PC-3 (cell line): ENCODE data around the gene TCHH. TPM values are rescaled to one million over a fixed set of nuclear protein-coding genes. Genes with fewer than 3 reads are reported as not detected.

Experiments used
- ATAC-seq: fragments of 200-7000 bp; cut with Tn5 transposase; 2 replicates; pipeline ENCODE4 v1.9.1; 2020; ENCODE audit warnings: mild to moderate bottlenecking, moderate library complexity
- BruUV-seq: library from RNA; stranded (reverse); fragments of 400-500 nt; replicated peaks from 2 replicates; lab custom pipeline; 2021; lab: Mats Ljungman, UMichigan
- CTCF ChIA-PET: fragments of 300-600 bp; sonication (Branson Sonifier 250); formaldehyde crosslinking; loops from one replicate; lab custom pipeline; 2022; ENCODE audit warnings: antibody characterized with exemption; lab: Charles Lee
- POLR2A ChIA-PET: fragments of 300-600 bp; sonication (Branson Sonifier 250); formaldehyde crosslinking; loops from one replicate; lab custom pipeline; 2022; ENCODE audit warnings: antibody characterized with exemption; ENCODE audit not compliant: unreplicated experiment; lab: Charles Lee
- DNase-seq: peaks from one replicate; pipeline ENCODE4 v3.0.0-alpha.2; 2015
- H2AFZ ChIP-seq: fragments of 300-600 bp; sonication (generic); 2 replicates; pipeline ENCODE4 v1.6.0; 2016; ENCODE audit warnings: antibody characterized with exemption, low read length
- H3F3A ChIP-seq: fragments of 300-600 bp; sonication (generic); one replicate; pipeline ENCODE4 v1.6.0; 2017; ENCODE audit warnings: antibody characterized with exemption, low read length, control low read depth, mild to moderate bottlenecking; ENCODE audit not compliant: unreplicated experiment
- H3K27ac ChIP-seq: fragments of 300-600 bp; sonication (generic); 2 replicates; pipeline ENCODE4 v1.5.1; 2016; ENCODE audit warnings: mild to moderate bottlenecking, low read length
- H3K27me3 ChIP-seq: fragments of 300-600 bp; sonication (generic); 2 replicates; pipeline ENCODE4 v1.6.1; 2016; ENCODE audit warnings: low read length, mixed read lengths
- H3K36me3 ChIP-seq: fragments of 300-600 bp; sonication (generic); 2 replicates; pipeline ENCODE4 v1.6.1; 2016; ENCODE audit warnings: low read depth, mixed run types, low read length, mixed read lengths
- H3K4me1 ChIP-seq: fragments of 300-600 bp; sonication (generic); 2 replicates; pipeline ENCODE4 v1.5.1; 2016; ENCODE audit warnings: low read length; ENCODE audit not compliant: insufficient read depth
- H3K4me2 ChIP-seq: fragments of 300-600 bp; sonication (generic); 2 replicates; pipeline ENCODE4 v1.6.0; 2016; ENCODE audit warnings: low read length
- H3K4me3 ChIP-seq: fragments of 300-600 bp; sonication (generic); 2 replicates; pipeline ENCODE4 v1.5.1; 2016; ENCODE audit warnings: mild to moderate bottlenecking, low read length, mixed read lengths
- H3K79me2 ChIP-seq: fragments of 300-600 bp; sonication (generic); 2 replicates; pipeline ENCODE4 v1.6.1; 2017; ENCODE audit warnings: low read length, mixed read lengths
- H3K9ac ChIP-seq: fragments of 300-600 bp; sonication (generic); 2 replicates; pipeline ENCODE4 v1.6.0; 2016; ENCODE audit warnings: mild to moderate bottlenecking, low read length
- H3K9me2 ChIP-seq: fragments of 300-600 bp; sonication (generic); replicated peaks from 2 replicates; pipeline ENCODE4 v1.6.1; 2016; ENCODE audit warnings: mixed run types, low read length, mixed read lengths
- H3K9me3 ChIP-seq: fragments of 300-600 bp; sonication (generic); 2 replicates; pipeline ENCODE4 v1.6.1; 2016; ENCODE audit warnings: low read length, mixed read lengths
- H4K20me1 ChIP-seq: fragments of 300-600 bp; sonication (generic); 2 replicates; pipeline ENCODE4 v1.6.1; 2016; ENCODE audit warnings: low read length, mixed read lengths
- EZH2 ChIP-seq: fragments of 300-600 bp; sonication (generic); IDR thresholded peaks from one replicate; pipeline ENCODE4 v1.6.1; 2017; ENCODE audit warnings: antibody characterized with exemption, mild to moderate bottlenecking, low read length; ENCODE audit not compliant: unreplicated experiment
- EZH2phosphoT487 ChIP-seq: fragments of 300-600 bp; sonication (generic); IDR thresholded peaks from 2 replicates; pipeline ENCODE4 v1.6.1; 2018; ENCODE audit warnings: mild to moderate bottlenecking, antibody characterized with exemption, low read length, borderline replicate concordance
- intact Hi-C: fragments of 100-400 bp; cut with micrococcal nuclease; formaldehyde crosslinking; loops from 2 replicates; pipeline ENCODE4 v1.9.0; 2023
- total RNA-seq: library from RNA; depleted of rRNA; stranded (reverse); fragments of >200 nt; gene quantifications from 2 replicates; pipeline ENCODE4 v1.2.3, GENCODE V29; 2014
- TF ChIP-seq, protein P1 (sequence below): fragments of 300-600 bp; sonication (generic); conservative IDR thresholded peaks from 2 replicates; pipeline ENCODE4 v1.5.1; 2017; ENCODE audit warnings: antibody characterized with exemption, low read depth, mild to moderate bottlenecking, low read length

Gene TCHH
- total RNA-seq, 1 experiment from 2014 or later = not detected

DNA sequence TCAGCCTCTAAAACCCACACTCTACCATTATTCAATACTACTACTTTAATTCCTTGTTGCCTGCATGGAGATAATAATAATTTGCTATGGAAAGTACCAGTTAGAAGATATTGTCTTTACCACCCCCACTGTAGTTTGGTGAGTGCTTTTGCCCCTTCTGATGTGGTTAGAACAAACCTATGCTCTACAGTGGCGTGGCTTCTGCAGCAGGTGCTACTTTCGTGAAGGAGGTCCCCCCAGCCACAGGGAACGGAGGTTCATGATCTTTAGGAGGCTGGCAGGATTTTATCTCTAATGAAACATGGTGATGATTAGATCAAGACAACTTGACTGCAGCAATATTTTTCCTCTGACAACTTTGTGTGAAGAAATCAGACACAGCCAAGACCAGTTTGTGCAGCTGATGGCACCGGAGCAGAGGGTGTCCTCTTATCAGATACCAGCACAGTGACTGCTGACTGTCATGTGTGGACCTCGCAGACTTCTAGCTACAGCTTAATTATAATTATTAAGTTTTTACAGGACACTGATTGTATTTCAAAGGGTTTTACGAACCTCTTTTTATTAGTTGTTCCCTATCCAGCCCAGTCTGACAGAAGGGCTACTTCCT lies 10.7 kb upstream of the TCHH start:
- ChIA-PET CTCF (no interaction called here), POLR2A (no interaction called here)
- intact Hi-C loops = no loop called here
- no peaks in the 10 kb centered on the region for H3K9me2 ChIP-seq
- no peaks in the 10 kb centered on the region for H3K79me2 ChIP-seq
- no peaks in the 10 kb centered on the region for H3F3A ChIP-seq
- H4K20me1 ChIP-seq = no peaks in the 10 kb centered on the region
- BruUV-seq = no TSS peak
- H3K27ac ChIP-seq = no peak overlapping the region
- no peak overlapping the region for H3K4me2 ChIP-seq
- DNase-seq = no peak
- TF ChIP-seq, protein P1, sequence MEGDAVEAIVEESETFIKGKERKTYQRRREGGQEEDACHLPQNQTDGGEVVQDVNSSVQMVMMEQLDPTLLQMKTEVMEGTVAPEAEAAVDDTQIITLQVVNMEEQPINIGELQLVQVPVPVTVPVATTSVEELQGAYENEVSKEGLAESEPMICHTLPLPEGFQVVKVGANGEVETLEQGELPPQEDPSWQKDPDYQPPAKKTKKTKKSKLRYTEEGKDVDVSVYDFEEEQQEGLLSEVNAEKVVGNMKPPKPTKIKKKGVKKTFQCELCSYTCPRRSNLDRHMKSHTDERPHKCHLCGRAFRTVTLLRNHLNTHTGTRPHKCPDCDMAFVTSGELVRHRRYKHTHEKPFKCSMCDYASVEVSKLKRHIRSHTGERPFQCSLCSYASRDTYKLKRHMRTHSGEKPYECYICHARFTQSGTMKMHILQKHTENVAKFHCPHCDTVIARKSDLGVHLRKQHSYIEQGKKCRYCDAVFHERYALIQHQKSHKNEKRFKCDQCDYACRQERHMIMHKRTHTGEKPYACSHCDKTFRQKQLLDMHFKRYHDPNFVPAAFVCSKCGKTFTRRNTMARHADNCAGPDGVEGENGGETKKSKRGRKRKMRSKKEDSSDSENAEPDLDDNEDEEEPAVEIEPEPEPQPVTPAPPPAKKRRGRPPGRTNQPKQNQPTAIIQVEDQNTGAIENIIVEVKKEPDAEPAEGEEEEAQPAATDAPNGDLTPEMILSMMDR = no peak
- TF ChIP-seq EZH2phosphoT487 (no peak), EZH2 (no peak)
- no peak for ATAC-seq
- H3K9ac ChIP-seq = no peak overlapping the region
- H3K4me1 ChIP-seq = no peaks in the 10 kb centered on the region
- no peaks in the 10 kb centered on the region for H3K9me3 ChIP-seq
- no peaks in the 10 kb centered on the region for H3K36me3 ChIP-seq
- H3K27me3 ChIP-seq = peaks cover 80% of the 10 kb centered on the region
- no peak overlapping the region for H3K4me3 ChIP-seq
- no peak overlapping the region for H2AFZ ChIP-seq

DNA sequence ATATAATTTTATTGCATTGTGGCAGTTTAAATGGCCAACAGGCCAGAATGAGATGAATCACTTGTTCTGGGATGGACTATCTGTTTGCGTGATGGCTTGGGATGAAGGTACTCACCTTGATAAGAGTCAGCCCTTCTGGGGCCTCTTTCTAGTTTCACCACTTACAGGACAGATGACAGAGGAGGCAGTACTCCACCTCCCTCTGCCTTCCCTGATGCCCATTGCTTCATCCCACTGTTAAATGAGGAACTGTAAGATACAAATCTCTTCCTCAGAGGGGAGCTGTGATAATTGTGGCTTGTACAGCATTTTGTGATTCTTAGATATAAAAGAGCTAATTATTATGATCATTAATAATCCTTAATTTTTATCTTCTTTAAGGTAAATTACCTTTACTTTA lies 3.7 kb upstream of the TCHH start:
- CTCF ChIA-PET = interaction anchor here (0.7 kb wide), 1 partner anchor 228 kb away, joined by 3 read pairs; no protein-coding TSS in a partner anchor
- TF ChIP-seq, protein P1 = no peak
- TF ChIP-seq EZH2 = no peak
- TF ChIP-seq EZH2phosphoT487 = no peak
- Histone ChIP-seq H3K4me1 (no peaks in the 10 kb centered on the region), H3K9ac (no peak overlapping the region), H3K9me3 (no peaks in the 10 kb centered on the region), H3K27me3 (peaks cover 76% of the 10 kb centered on the region), H3K9me2 (no peaks in the 10 kb centered on the region), H3K79me2 (no peaks in the 10 kb centered on the region), H3K27ac (no peak overlapping the region), H3K4me2 (no peak overlapping the region), H3K4me3 (no peak overlapping the region), H4K20me1 (no peaks in the 10 kb centered on the region), H3K36me3 (no peaks in the 10 kb centered on the region), H3F3A (no peaks in the 10 kb centered on the region), H2AFZ (no peak overlapping the region)
- no peak for DNase-seq
- intact Hi-C loops = no loop called here
- BruUV-seq = no TSS peak
- POLR2A ChIA-PET = no interaction called here
- no peak for ATAC-seq

DNA sequence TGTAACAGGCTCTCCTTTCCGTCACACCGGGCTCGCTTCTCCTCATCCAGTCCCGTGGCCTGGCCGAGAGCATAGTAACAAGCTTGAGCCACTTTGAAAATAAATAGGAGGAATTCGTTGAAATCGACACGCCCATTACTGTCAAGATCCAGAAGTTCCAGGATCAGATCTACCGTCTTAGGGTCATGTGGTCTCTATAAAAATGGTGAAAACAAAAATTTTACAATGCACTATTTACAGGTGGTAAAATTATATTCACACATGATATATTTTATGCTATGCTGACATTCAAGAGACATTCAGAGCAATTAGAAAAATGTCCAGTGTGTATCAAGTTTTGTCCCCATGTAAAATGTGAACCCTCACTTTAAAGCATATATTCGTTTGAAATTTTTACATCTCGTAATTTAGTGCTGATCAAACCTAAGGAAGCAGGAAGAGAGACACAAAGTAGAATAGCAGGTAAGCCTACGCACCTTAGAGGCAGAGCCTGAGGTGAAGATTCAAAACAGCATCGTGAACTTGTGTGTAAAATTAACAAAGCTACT lies 2.3 kb downstream of the TCHH start:
- Histone ChIP-seq H3K36me3 (no peaks in the 10 kb centered on the region), H3K79me2 (no peaks in the 10 kb centered on the region), H4K20me1 (no peaks in the 10 kb centered on the region), H2AFZ (no peak overlapping the region), H3K4me2 (peak overlapping the region; percentile 70), H3K9me3 (no peaks in the 10 kb centered on the region), H3K4me3 (0 out of 2 replicates have a peak overlapping the region, but pooled peaks have one; percentile 44), H3K27me3 (peaks cover 93% of the 10 kb centered on the region), H3K27ac (no peak overlapping the region), H3K9me2 (no peaks in the 10 kb centered on the region), H3K9ac (no peak overlapping the region), H3K4me1 (peaks cover 42% of the 10 kb centered on the region), H3F3A (no peaks in the 10 kb centered on the region)
- POLR2A ChIA-PET = no interaction called here
- BruUV-seq = no TSS peak
- TF ChIP-seq EZH2 (no peak), EZH2phosphoT487 (no peak)
- TF ChIP-seq, protein P1 = no peak
- CTCF ChIA-PET = no interaction called here
- no peak for ATAC-seq
- intact Hi-C loops = no loop called here
- no peak for DNase-seq
